Endometrium (tissue), 2 donors: ENCODE data around the gene LCP2.

Experiments used
- FAIRE-seq: peaks from 2 replicates; lab custom pipeline; 2012; peaks lifted over from hg19 to GRCh38; lab: Jason Lieb, UNC
- donor health status: control.
- donor health status: control.

The LCP2 gene

DNA sequence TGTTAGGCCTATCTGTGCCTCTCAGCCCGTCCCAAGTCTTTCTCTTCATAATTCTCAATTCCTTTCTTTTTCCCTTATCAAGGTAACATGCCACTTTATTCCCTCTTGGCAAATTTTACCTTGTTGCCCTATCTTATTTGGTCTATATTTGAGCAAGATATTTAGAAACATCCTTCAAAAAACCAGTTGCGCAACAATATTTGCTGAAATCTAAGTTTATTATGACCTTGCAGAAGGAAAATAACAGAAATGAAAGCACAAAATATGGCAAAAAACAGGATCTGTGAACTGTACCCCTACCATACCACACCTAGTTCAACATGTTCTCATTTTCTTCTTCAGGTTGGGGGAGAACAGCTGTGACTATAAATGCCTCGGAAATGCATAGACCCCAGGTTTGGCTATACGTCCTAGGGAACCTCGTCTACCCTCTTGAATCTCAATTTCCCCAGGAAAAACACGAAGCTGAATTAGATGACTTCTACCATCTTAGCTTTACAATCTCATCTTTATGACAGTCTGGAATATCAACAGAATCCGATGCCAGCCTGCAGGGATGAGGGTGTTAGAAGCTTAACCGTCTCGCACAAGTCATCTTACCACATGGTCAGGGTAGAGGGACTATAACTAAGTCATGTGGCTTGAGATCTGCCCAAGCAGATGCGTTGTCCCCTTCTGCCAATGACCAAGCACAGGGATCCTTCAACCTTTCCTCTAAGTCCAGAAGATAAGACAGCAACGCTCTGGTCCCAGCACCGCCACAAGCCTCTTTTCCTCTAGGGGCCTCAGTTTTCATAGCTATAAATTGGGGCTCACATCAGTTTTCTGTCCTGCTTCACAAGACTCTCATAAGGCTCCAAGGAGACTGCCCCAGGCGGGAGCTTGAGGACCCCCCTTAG is 1.3 kb downstream of the LCP2 start:
- no peak for FAIRE-seq

- no peak for FAIRE-seq
Measured at GRCh38 chr5:170294556-170294955, 3.0 kb downstream of the LCP2 start.

DNA sequence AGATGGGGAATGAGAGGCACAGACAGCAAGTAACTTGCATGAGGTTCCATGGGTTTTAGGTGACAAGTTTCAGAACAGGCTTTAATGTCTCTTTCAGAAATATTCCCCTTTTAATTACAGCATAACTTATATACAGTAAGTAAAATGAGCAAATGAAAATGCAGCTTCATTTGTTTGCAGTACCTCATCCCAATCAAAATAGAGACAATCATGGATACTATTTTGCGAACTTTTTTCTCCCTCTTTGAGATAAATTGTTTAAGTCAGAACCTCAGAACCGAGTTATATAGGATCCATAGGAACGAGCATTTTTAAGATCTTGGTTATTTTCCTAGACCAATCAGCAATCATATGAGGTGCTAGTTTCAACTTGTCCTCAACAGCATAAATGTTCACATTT is 3.5 kb downstream of the LCP2 start:
- no peak for FAIRE-seq

DNA sequence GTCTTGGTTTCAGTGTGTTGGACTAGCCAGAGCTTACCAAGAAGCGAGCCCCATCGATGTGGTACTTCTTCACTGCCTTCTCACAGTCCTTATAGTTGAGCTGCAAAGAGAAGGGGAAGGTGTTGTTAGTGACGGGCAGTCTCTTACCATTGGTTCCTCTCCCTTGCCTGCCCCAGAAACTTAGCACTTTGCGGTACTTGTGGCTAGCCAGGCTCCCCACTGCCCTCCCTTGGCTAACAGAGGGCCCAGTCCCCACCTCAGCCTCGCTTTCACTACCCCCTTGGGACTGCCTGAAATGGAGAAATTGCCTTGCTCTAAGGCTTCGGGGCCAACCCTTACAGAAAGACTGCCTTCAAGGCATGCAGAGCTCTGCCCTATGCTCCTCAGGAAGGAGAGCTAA is 4.3 kb downstream of the LCP2 start:
- no peak for FAIRE-seq

DNA sequence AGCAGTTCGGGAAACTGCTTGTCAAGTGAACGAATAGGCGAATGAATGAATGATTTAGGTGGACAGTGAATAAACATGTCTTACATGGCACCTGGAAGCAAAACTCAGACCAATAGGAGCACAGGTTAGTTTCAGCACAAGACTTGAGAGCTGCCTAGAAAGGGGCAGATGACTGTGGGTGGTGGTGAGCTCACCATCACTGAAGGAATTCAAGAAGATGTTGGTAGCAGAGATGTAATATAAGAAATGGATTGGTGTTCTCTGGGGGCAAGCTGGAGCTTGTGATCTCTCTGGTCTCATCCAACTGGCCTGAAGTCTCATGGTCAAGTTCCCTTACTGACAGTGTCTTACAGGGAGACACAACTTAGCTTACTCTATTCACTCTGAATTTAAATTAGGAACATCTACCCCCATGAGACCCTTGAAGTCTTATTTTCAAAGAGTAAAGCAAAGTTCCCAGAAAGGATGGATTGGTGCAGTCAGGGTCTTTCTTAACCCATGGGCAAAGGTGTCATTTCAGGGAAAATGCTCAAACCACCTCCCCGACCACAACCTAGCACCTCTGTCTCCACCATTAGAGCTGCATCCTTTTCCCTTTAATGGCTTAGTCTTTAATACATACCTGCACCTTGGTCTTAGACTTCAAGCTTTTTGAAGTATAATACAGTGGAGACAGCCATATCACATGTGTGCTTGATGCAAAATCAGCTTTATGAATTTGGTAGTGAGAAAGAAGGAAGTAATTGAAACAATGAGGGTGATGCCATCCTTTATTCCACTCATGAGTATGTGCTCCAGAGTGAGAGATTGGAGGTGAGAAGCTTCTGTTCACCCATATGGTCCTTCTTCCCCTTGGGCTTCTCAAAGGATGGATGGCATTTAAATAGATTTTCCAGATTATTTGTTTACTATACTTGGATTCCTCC is 5.1 kb downstream of the LCP2 start:
- FAIRE-seq = no peak

DNA sequence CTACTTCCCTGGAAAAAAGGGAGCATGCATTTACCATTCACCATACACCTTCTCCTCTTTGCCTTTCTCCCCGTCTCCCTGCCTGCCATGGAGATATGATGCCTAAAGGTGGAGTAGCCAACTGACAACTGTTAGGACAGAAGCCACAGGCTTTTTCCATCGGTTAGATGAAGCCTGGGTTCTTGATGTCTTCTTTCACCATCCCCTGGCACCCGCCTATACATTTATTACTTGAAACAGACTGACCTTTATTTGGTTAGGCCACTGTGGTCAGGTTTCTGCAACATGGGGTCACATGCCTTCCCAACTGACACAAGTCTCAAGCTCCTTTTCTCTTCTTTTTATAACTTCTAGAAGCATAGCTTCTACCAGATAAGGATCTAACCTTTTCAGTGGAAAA is 7.1 kb downstream of the LCP2 start:
- FAIRE-seq = no peak

GRCh38 chr5:170289764-170290163 is 7.8 kb downstream of the LCP2 start:
- FAIRE-seq = no peak

DNA sequence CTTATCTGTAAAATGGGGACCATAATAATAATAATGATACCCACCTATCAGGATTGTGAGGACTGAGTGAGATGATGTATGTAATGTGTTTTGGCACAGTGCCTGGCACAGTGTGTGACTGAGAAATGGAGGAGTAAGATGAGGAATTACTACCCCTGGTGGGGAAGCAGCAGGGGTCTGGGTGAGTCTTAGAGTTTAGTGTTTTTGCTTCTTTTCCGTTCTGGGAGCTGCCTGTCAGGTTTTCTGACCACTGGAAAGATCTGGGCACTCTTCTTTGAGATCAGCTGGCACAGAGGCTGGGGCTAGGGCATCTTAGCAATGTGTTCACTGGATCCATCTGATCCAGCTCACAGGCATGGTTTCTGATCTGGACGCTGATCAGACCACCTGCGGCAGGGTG is 8.5 kb downstream of the LCP2 start:
- FAIRE-seq = no peak

DNA sequence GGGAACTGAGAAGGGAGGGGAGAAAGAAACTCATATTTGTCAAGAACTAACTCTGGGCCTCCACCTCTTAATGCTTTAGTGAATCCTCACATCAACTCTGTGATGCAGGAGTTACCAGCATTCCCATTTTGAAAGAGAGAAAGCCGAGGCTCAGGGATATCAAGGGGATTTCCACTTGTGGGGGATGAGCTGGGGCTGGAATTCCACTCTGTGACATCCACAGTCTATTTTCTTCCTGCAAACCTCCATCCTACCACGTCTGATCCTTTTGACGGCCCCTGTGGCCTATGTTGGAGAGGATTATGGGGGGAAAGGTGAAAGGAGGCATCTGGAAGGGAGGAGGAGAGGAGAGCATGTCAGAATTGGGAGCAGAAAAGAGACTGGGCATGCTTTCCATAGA is 9.0 kb downstream of the LCP2 start:
- no peak for FAIRE-seq

GRCh38 chr5:170288151-170288550 is 9.4 kb downstream of the LCP2 start:
- no peak for FAIRE-seq

- FAIRE-seq = no peak
Measured at GRCh38 chr5:170287532-170287931, 10.0 kb downstream of the LCP2 start.

- no peak for FAIRE-seq
Measured at GRCh38 chr5:170286386-170286925, 11.1 kb downstream of the LCP2 start.

- no peak for FAIRE-seq
Measured at GRCh38 chr5:170285181-170285580, 12.4 kb downstream of the LCP2 start.

- no peak for FAIRE-seq
Measured at GRCh38 chr5:170284231-170284630, 13.3 kb downstream of the LCP2 start.

DNA sequence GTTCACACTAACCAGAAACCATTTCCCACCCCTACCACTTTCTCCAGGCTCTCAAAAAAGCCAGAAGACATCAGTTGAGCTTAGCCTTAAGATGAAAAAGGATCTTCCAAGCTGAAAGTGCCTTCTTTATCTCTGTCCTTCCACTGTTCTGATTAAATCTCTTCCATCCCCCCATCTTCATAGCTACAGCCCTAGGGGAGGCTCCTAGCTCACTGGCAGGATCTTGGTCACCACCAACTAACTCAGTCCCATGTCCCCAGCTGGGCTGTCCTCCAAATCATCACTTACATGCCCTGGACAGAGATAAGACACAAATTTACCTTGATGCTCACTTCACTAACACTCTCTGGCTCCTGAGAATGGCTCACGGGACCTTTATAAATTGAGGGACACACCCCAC is 14.3 kb downstream of the LCP2 start:
- no peak for FAIRE-seq

DNA sequence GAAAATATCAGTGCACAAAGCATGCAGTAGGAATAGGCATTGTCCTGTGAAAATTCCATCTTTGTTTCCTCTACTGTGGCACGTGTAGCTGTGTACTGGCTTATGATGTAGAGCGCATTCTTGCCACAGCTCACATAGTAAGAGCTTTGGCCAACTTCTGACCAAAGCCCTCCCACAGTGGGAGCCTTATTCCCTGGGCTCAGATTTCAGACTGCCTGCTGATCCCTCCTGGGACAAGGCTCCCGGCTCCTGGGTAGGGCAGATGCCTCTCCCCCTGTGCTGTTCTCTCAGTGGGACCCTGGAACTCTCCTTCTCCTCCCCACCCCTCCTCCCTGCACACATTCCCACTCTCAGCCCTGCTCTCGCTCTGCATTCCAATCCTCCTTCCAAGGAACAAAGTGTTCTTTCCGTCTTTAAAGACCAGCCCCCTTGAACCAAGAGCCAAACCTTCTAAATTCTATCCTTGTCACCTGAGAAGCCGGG is 17.5 kb downstream of the LCP2 start:
- FAIRE-seq = no peak

DNA sequence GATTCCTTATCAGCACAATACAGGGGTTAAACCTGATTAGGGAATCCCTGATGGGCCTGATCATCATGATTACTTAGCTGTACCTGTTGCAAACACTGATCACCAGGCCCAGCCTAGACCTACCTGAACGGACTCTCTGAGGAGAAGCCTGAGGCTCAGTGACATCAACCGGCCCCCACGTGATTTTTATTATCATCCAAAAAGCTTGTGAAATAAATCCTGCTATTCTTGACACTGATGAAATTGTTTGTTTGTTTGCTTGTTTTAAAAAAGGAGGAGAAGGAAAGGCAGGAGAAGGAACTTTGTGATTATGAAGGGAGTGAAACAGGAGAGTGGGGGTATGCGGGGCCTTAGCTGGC is 18.1 kb downstream of the LCP2 start:
- no peak for FAIRE-seq

GRCh38 chr5:170278611-170279458 is 18.7 kb downstream of the LCP2 start:
- FAIRE-seq = no peak

DNA sequence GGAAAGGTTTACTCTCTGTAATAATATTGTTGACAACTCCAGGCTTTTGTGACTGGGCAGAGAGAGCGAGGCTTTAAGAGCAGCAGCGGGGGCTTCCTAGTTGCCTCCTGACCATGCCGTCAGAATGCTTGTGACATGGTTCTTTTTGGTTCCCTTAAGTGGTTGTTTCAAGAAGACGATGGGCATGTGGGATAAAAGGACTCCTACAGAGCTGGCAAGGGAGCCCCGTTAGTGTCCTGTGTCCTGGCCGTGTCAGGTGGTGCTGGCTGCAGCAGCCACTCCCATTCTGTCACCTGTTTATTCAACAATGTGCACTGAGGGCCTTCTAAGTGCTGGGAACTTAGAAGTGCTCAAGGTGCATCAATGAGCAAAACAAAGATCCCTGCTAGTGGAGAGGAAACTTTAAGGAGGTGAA is 19.7 kb downstream of the LCP2 start:
- no peak for FAIRE-seq

GRCh38 chr5:170276140-170276539 is 21.4 kb downstream of the LCP2 start:
- no peak for FAIRE-seq

DNA sequence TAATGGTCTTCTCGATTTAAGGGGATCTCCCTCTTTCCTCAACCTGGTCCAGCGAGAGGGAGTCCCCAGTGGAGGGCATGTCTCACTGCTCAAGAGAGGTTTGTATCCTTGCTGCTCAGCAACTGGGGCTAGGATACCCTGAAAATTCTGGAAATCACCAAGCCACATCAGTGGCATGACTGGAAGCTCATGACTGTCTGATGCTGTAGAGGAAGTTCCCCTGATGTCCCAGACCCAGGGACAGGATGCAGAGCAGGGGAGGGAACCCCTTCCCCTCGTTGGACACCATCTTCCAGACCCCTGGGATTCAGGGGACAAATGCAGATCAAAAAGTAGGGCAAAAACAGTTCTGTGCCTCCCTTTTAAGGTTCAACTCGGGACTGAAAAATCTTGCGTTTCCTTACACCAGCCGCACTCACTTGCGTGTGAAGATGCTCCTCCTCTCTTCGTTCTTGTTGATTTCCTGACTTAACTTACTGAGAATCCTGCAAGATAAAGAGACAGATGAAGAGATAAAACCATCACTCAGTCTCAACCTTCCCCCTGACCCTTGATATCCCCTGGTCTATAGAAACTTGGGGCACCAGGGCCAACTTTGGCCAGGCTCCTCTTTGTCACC is 22.1 kb downstream of the LCP2 start:
- no peak for FAIRE-seq
